KOPT-K1 (cell line): ENCODE data around the gene TOMM20.

Experiments
- H3K27ac ChIP-seq: fragments of 200-600 bp; sonication (generic); 2 replicates; pipeline ENCODE4 v1.5.1; 2016; ENCODE audit warnings: antibody characterized with exemption, mild to moderate bottlenecking, low read depth, low read length; ENCODE audit not compliant: poor library complexity, severe bottlenecking
- H3K36me3 ChIP-seq: fragments of 200-600 bp; sonication (generic); 2 replicates; pipeline ENCODE4 v1.5.1; 2017; ENCODE audit warnings: antibody characterized with exemption, mild to moderate bottlenecking, low read length, moderate library complexity; ENCODE audit not compliant: insufficient read depth
- H3K9me3 ChIP-seq: fragments of 200-600 bp; sonication (generic); 2 replicates; pipeline ENCODE4 v1.5.1; 2017; ENCODE audit warnings: antibody characterized with exemption, low read length, mild to moderate bottlenecking; ENCODE audit not compliant: insufficient read depth, poor library complexity, severe bottlenecking

TOMM20 gene

DNA sequence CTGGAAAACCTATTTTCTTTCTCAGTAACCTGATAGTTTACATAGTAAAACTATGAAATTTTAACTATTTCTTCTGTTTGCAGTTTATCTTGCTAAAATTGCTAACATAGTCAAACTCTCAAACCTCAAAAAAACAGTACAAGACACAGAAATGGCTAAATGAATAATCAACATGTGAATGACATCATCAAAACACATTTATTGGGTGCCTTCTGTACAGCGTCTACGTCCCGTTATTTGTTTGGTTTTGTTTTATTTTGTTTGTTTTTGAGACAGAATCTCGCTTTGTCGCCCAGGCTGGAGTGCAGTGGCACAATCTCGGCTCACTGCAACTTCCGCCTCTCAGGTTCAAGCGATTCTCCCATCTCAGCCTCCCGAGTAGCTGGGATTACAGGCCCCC lies 21.2 kb upstream of the TOMM20 start:
- H3K27ac ChIP-seq = no peak overlapping the region
- peaks cover 98% of the 10 kb centered on the region for H3K36me3 ChIP-seq
- no peaks in the 10 kb centered on the region for H3K9me3 ChIP-seq

DNA sequence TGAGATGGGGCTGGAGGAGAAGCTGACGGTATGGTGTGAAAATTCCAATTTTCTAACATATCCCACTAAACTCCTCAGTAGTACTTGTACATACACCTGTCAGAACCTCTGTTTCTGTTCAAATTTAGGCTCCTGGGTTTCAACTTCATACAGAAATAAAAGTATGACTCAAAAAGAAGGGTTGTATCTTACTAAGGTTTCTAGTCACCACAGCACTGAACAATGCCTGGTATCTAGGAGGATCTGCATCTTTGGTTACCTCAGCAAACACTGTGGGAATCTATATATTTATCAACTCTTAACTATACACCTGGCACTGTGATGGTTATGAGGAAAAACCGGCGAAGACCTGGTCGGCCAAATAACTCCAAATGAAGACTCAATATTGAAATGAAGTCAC lies 18.6 kb upstream of the TOMM20 start:
- Histone ChIP-seq H3K36me3 (peaks cover 98% of the 10 kb centered on the region), H3K9me3 (no peaks in the 10 kb centered on the region), H3K27ac (no peak overlapping the region)

DNA sequence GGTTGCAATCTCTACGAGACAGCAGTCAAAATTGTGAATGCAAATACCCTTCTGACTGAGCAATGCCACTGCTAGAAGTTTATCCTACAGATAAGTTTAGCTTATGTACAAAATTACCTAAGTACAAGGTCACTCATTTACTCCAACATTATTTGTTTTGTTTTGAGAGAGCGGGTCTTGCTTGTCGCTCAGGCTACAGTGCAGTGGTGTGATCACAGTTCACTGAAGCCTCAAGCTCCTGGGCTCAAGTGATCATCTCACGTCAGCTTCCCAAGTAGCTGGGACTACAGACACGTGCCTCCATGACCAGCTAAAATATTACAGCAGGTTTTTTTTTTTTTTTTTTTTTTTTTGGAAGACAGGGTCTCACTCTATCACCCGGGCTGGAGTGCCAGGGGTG lies 17.0 kb upstream of the TOMM20 start:
- peaks cover 91% of the 10 kb centered on the region for H3K36me3 ChIP-seq
- H3K27ac ChIP-seq = no peak overlapping the region
- H3K9me3 ChIP-seq = no peaks in the 10 kb centered on the region

DNA sequence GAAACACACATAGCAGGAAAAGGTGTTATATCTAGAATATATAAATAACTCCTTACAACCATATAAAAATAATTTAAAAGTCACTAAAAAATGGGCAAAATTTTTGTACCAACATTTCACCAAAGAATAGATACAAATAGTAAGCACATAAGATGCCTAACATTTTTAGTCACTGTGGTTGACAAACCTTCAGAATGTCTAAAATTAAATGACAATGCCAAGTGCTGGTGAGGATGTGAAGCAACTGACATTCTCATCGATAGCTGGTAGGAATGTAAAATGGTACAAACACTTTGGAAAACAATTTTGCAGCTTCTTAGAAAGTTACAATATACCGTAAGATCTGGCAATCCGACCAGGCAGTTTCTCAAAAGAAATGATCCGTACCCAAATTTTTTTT lies 14.4 kb upstream of the TOMM20 start:
- no peaks in the 10 kb centered on the region for H3K9me3 ChIP-seq
- H3K36me3 ChIP-seq = peaks cover 91% of the 10 kb centered on the region
- no peak overlapping the region for H3K27ac ChIP-seq

DNA sequence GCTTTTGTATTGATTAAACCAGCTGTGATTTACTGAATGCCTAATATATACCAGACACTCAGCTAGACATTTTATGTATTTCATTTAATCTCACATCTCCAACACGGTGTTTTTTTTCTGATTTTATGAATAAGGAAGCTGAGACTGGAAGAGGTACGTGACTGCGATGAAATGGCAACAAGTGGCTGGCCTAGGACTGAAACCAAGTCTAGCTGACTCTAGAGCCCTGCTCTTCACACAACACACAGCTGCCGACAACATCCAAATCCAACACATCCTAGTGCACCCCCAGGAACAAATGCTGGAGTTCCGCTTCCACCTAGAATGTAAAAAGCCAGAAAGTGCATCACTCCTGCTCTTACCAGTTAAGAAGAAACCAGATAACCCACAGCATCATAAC lies 10.7 kb upstream of the TOMM20 start:
- H3K9me3 ChIP-seq = no peaks in the 10 kb centered on the region
- no peak overlapping the region for H3K27ac ChIP-seq
- H3K36me3 ChIP-seq = peaks cover 91% of the 10 kb centered on the region

DNA sequence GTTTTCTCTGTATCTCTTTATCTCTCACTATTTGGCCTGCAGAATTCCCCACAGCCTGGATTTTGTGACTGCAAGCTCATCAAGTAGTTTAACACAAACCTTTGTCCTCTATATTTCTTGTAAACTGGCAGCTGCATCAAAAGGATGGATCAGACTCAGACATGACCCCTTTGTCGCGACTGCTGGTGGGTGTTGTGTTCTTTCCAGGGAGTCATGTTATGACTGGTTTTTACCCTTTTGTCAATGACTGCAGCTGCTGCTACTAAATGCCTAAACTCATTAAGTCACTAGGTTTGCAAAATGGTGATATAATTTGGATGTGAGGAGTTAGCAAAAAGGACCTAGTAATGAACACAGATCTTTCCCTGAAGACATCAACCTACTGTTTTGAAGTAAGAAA lies 10.2 kb upstream of the TOMM20 start:
- Histone ChIP-seq H3K36me3 (peaks cover 91% of the 10 kb centered on the region), H3K27ac (no peak overlapping the region), H3K9me3 (no peaks in the 10 kb centered on the region)

DNA sequence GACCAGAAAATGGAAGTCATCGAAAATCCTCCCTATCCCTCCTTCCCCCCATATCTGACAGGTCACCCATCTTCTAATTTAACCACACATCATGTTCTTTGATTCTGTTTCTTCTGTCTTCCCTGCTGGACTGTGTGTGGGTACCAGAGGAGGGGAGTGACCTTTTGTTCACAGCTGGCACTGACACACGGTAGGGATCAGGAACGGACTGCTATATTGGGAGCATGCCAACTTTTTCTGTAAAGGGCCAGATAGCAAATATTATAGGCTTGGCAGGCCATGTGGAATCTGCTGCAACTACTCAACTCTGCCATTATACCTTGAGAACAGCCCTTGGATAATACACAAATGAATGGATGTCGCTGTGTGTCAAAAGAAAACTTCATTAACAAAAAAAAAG lies 7.5 kb upstream of the TOMM20 start:
- Histone ChIP-seq H3K9me3 (no peaks in the 10 kb centered on the region), H3K27ac (no peak overlapping the region), H3K36me3 (peaks cover 95% of the 10 kb centered on the region)

DNA sequence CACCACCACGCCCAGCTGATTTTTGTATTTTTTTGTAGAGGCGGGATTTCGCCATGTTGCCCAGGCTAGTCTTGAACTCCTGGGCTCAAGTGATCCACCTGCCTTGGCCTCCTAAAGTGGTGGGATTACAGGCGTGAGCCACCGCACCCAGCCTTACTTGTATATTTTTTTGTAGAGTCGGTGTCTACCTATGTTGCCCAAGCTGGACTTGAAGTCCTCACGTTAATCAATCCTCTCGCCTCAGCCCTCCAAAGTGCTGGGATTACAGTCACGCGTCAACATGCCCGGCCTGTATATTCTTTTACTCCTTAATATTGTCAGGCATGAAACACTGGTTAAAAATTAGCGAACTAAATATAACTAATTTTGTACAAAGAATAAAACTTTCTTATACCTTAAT lies 5.5 kb upstream of the TOMM20 start:
- no peak overlapping the region for H3K27ac ChIP-seq
- H3K36me3 ChIP-seq = peaks cover 92% of the 10 kb centered on the region

DNA sequence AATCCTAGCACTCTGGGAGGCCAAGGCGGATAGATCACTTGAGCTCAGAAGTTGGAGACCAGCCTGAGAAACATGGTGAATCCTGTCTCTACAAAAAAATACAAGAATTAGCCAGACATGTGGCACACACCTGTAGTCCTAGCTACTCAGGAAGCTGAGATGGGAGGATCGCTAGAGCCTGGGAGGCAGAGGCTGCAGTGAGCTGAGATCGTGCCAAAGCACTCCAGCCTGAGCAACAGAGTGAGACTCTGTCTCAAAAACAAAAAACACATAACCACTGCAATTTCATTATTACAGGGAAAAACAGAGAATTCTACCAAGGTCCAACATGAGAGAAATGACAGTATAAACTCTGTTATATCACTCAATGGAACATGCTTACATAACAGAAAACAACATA lies 4.4 kb upstream of the TOMM20 start:
- no peak overlapping the region for H3K27ac ChIP-seq
- H3K9me3 ChIP-seq = no peaks in the 10 kb centered on the region
- peaks cover 81% of the 10 kb centered on the region for H3K36me3 ChIP-seq

More for the DNA sequence above, 5.5 kb upstream of the TOMM20 start:
- no peaks in the 10 kb centered on the region for H3K9me3 ChIP-seq

DNA sequence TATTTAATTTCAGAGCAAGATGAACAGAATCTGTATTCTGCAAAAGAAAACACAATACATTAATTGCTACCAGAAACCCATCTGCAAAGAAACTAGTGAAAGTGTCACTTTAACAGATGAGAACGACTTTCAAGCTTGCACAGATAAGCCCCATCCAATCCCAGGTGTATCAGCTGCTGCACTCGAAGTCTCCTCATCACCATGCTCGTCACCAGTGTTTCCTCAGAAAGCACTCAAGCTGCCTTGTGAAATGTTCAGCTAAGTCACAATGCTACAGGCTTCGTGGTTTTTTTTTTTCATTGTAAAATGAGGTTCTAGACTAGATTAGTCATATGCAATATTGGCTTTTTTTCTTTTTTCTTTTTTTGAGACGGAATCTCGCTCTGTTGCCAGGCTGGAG lies 3.3 kb upstream of the TOMM20 start:
- Histone ChIP-seq H3K9me3 (no peaks in the 10 kb centered on the region), H3K27ac (no peak overlapping the region), H3K36me3 (peaks cover 74% of the 10 kb centered on the region)

DNA sequence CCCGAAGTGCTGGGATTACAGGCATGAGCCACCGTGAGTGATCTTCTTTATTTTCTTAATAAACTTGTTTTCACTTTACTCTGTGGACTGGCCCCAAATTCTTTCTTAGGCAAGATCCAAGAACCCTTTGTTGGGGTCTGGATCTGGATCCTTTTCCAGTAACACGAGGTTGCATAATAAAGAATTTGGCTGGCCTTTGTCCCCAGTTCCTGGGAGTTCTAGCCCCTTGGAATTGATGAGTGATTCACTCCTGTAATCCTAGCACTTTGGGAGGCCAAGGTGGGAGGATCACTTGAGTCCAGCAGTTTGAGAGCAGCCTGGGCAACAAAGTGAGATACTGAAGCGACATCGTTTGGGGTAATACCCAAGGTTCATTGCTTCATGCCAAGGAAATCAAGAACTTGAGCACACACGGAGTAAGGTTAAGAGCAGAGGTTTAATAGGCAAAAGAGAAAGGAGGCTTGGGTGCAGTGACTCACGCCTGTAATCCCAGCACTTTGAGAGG lies 2.2 kb upstream of the TOMM20 start:
- Histone ChIP-seq H3K27ac (no peak overlapping the region), H3K36me3 (peaks cover 74% of the 10 kb centered on the region), H3K9me3 (no peaks in the 10 kb centered on the region)

DNA sequence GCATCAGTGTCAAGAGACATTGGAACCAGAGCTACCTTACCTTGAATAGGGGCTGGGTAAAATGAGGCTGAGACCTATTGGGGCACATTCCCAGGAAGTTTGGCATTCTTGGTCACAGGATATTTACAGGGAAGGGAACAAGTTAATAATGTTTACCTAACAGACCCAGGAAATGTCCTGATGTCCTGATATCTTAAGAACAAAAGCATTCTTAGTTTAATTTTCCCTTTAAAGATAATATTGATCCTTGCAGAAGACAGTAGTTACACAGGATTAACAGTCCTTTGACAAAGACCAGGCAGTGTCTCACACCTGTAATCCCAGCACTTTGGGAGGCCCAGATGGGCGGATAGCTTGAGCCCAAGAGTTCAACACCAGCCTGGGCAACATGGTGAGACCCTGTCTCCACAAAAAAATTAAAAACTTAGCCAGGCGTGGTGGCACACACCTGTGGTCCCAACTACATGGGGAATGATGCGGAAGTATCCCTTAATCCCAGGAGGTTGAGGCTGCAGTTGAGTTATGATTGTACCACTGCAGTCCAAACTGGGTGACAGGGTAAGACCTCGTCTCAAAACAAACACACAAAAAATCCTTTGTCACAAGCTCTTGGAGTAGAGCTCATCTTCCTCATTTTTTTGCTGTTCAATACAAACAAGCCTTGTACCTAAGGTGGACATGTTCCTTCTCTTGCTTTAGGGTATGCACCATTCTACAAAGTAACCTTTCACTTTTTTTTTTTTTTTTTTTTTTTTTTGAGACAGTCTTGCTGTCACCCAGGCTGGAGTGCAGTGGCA lies 1.3 kb upstream of the TOMM20 start:
- peaks cover 73% of the 10 kb centered on the region for H3K36me3 ChIP-seq
- H3K9me3 ChIP-seq = no peaks in the 10 kb centered on the region
- peak overlapping the region; percentile 91 for H3K27ac ChIP-seq

DNA sequence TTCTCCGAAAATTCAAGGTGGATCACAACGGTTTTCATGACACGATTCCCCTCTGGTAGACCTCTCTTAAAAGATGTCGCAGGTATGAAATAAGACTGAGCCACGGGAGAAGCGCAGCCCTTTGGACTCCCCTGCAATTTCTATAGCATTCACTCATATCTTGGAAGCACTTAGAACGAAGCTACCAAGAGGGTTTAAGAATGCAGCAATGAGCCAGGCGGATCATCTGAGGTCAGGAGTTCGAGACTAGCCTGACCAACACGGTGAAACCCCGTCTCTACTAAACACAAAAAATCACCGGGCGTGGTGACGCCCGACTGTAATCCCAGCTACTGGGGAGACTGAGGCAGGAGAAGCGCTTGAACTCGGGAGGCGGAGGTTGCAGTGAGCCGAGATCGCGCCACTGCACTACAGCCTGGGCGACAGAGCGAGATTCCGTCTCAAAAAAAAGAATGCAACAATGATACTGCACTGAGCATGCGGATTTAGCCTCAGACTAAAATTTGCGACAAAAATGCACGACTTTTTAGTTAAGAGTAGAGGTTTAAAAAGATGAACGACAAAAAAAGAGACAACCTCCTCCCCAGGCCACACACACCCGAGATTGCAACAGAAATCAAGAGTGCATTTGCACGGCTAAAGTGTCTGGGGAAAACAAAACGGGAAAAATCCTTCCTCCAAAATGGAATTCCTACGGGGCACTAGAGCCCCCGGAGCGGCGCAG lies 743 bp downstream of the TOMM20 start:
- H3K36me3 ChIP-seq = peaks cover 73% of the 10 kb centered on the region
- peak overlapping the region; percentile 91 for H3K27ac ChIP-seq
- H3K9me3 ChIP-seq = no peaks in the 10 kb centered on the region

DNA sequence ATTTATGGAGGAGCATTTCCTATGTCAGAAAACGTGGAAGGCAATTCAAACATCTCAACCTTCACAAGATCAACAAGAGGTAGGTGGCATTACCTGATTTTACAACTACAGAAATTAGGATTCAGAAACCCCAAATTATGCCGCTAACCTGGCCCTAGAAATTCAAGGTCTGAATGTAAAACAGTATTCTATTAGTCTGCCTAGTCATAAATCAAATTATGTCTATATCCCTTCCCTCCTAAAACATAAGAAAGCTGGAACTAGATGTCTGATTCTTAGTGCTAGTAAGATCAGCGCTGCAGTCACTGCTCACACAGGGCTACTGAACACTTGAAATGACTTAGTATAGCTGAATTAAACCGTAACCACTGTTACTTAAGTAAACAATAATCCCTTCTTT lies 1.4 kb downstream of the TOMM20 start:
- Histone ChIP-seq H3K27ac (peak overlapping the region; percentile 91), H3K36me3 (peaks cover 73% of the 10 kb centered on the region), H3K9me3 (no peaks in the 10 kb centered on the region)

DNA sequence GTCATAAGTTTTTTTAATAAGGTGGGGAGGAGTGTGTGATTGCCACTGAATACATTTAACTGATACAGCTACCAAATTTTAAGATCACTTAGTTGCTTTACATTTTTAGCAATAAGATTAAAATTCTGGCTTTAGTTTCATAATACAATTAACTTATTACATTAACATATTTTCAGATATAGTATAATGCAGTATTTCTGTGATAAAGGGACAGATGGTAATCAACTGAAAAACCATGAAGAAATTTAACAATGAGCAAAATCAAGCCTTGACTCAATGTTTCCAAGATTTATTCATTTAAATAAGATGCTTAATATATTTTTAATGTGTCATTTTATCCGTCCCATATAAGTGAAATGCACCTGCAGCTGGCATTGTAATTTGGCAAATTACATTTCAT lies 4.0 kb downstream of the TOMM20 start:
- peaks cover 77% of the 10 kb centered on the region for H3K36me3 ChIP-seq
- H3K9me3 ChIP-seq = no peaks in the 10 kb centered on the region
- H3K27ac ChIP-seq = no peak overlapping the region

DNA sequence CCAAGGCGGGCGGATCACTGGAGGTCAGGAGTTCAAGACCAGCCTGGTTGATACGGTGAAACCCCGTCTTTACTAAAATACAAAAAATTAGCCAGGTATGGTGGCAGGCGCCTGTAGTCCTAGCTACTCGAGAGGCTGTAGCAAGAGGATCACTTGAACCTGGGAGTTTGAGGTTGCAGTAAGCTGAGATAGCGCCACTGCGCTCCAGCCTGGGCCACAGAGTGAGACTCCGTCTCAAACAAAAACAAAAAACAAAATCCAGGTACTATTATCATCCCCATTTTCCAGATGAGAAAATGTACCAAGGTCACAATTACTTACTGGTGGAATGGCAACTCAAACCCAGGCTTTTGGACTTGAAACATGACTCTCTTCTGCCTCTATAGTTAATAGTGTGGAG lies 4.5 kb downstream of the TOMM20 start:
- Histone ChIP-seq H3K36me3 (peaks cover 82% of the 10 kb centered on the region), H3K27ac (no peak overlapping the region), H3K9me3 (no peaks in the 10 kb centered on the region)
